Effector memory CD4-positive, alpha-beta T cell (primary cell): ENCODE data around the gene METTL26.

Source experiments
- DNase-seq, 3 donors: peaks; one replicate each; pipeline ENCODE4 v3.0.0-alpha.2; 2020
- H3K27ac ChIP-seq: 2 replicates; pipeline ENCODE4 v1.7.0; 2013; ENCODE audit warnings: mild to moderate bottlenecking, low read length, moderate library complexity; ENCODE audit not compliant: insufficient read depth, poor library complexity, severe bottlenecking
- H3K27me3 ChIP-seq: replicated peaks from 2 replicates; pipeline ENCODE4 v1.7.0; 2013; ENCODE audit warnings: mild to moderate bottlenecking, low read length; ENCODE audit not compliant: insufficient read depth, control insufficient read depth, poor library complexity, severe bottlenecking
- H3K36me3 ChIP-seq: 2 replicates; pipeline ENCODE4 v1.7.0; 2013; ENCODE audit warnings: mild to moderate bottlenecking, low read length, moderate library complexity; ENCODE audit not compliant: control insufficient read depth, insufficient read depth
- H3K4me1 ChIP-seq: 2 replicates; pipeline ENCODE4 v1.7.0; 2013; ENCODE audit warnings: low read length, mild to moderate bottlenecking; ENCODE audit not compliant: control insufficient read depth, insufficient read depth, poor library complexity, severe bottlenecking
- H3K4me3 ChIP-seq: 2 replicates; pipeline ENCODE4 v1.7.0; 2013; ENCODE audit warnings: low read length, low read depth, mild to moderate bottlenecking; ENCODE audit not compliant: insufficient read depth, poor library complexity, severe bottlenecking
- H3K9me3 ChIP-seq: 2 replicates; pipeline ENCODE4 v1.7.0; 2013; ENCODE audit warnings: mild to moderate bottlenecking, low read length, moderate library complexity; ENCODE audit not compliant: control insufficient read depth

METTL26 gene

DNA sequence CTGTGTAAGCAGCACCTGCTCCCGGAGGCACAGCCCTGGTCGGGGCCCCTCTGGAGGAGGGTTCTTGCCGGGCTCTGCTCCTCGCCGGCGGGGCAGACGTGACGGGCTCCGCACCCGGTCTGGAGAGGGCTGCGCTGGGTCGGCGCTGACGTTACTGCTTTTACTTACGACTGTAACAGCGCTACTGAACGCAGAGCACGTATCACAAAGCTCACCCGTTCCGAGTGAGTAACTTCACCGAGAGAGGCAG is 47.5 kb downstream of the METTL26 start:
- H3K36me3 ChIP-seq: no peaks in the 10 kb centered on the region
- H3K4me3 ChIP-seq: peak overlapping the region; percentile 85
- H3K4me1 ChIP-seq: peaks cover 19% of the 10 kb centered on the region
- H3K9me3 ChIP-seq: no peaks in the 10 kb centered on the region
- H3K27me3 ChIP-seq: no peaks in the 10 kb centered on the region
- DNase-seq: peak; percentile 39 to 55 (median 51)
- H3K27ac ChIP-seq: peak overlapping the region; percentile 89

- DNase-seq: no peak
- Histone ChIP-seq H3K36me3 (no peaks in the 10 kb centered on the region), H3K4me1 (peaks cover 18% of the 10 kb centered on the region), H3K9me3 (no peaks in the 10 kb centered on the region), H3K4me3 (no peak overlapping the region), H3K27ac (no peak overlapping the region), H3K27me3 (no peaks in the 10 kb centered on the region)
Observed at GRCh38 chr16:586645-587590, 49.2 kb downstream of the METTL26 start.

- Histone ChIP-seq H3K27me3 (no peaks in the 10 kb centered on the region), H3K9me3 (no peaks in the 10 kb centered on the region), H3K27ac (no peak overlapping the region), H3K4me3 (no peak overlapping the region), H3K4me1 (peaks cover 14% of the 10 kb centered on the region), H3K36me3 (no peaks in the 10 kb centered on the region)
- no peak for DNase-seq
Observed at GRCh38 chr16:586047-586644, 50.0 kb downstream of the METTL26 start.

DNA sequence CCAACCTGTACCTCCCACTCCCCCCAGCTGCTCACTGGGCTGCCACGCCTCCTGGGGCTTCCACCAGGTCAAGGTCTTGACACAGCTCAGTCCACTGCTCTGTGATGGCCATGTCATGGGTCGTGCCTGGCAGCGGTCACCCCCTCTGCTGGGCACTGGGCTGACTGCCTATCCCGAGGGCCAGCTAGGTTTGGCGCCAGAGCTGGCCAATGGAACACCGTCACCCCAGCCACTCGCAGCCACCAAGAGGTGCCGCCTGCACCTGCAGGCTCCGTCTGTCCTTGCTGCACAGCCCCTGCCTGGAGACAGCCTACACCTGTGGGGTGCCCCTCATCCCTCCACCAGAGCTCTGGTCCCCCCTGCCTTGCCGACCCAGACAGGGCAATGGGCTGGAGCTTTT is 50.8 kb downstream of the METTL26 start:
- no peak for DNase-seq
- Histone ChIP-seq H3K27ac (no peak overlapping the region), H3K4me3 (no peak overlapping the region), H3K36me3 (no peaks in the 10 kb centered on the region), H3K4me1 (peaks cover 6% of the 10 kb centered on the region), H3K27me3 (no peaks in the 10 kb centered on the region), H3K9me3 (no peaks in the 10 kb centered on the region)
